H4 (cell line): ENCODE results near the gene B4GAT1. TPM values are rescaled to one million over a fixed set of nuclear protein-coding genes. Genes with fewer than 3 reads are reported as not detected.
"Not testable (repeated sequence)": the region's sequence is repeated elsewhere in the genome, so short reads cannot be mapped to it uniquely, and the experiment has no call there.

Source experiments
- DNase-seq: peaks from one replicate; pipeline ENCODE4 v3.0.0-alpha.2; 2015; ENCODE audit warnings: low spot score
- total RNA-seq: library from RNA; depleted of rRNA; stranded (reverse); fragments of >200 nt; shearing (Covaris generic); gene quantifications from 2 replicates; pipeline ENCODE4 v1.2.3, GENCODE V29; 2014; rRNA removed

Gene B4GAT1
- 24.5 and 25.2 TPM in 2 replicates for total RNA-seq

- peak; percentile 79 for DNase-seq
Measured at GRCh38 chr11:66347425-66348276, at the start of gene B4GAT1. TSS of gene B4GAT1 (minus strand) at chr11:66347629. CDS start at chr11:66347545, 84 bp downstream.

DNA sequence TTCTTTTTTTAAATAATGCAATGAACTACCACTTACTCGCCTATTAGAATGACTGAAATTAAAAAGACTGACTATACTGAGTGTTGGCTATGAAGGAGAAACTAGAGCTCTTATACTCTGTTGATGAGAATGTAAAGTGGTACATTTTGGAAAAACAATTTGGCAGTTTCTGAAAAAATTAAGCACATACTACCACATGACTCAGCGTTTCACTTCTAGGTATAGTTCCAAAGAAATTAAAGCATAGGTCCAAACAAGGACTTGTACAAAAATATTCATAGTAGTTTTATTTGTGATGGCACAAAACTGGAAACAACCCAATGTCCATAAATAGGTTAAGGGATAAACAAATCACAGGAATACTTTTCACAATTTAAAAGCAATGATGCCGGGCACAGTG, 46.5 kb upstream of the B4GAT1 start:
- DNase-seq, result no peak

GRCh38 chr11:66391322-66391721, 43.9 kb upstream of the B4GAT1 start:
- no peak for DNase-seq

GRCh38 chr11:66388780-66389386, 41.5 kb upstream of the B4GAT1 start:
- DNase-seq, result peak; percentile 55

DNA sequence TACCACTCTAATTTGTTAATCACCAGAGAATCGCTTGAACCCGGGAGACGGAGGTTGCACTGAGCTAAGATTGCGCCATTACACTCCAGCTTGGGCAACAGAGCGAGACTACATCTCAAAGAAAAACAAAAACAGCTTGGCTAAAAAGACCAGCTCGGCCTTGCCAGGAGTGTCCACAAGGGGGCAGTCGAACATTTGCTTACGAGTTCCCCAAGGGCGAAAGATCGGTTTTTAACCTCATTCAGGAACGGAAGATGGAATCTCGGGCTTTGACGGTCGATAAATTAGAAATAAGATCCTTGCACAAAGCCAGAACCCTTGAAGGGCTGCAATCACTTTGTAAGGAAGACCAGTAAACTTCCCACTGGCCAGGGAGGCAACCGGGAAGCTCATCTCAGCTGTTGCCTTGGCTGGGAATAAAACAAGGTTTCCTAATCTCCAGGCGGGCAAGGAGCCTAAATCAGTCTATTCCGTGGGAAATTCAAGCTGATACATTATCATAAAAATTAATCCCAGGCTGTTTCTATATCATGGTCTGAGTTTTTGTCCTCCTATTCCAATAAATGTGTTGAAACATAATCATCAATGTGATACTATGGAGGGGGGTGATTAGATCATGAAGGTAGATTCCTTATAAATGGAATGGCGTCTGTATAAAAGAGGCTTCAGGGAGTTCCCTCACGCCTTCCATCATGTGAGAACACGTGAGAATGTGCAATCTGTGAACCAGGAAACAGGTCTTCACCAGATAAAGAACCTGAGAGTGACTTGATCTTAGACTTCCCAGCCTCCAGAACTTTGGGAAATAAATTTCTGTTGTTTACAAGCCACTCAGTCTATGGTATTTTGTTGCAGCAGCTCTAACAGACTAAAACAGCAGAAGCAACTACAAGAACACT, 39.0 kb upstream of the B4GAT1 start:
- peak; percentile 68 for DNase-seq

- DNase-seq, result not testable (repeated sequence)
Measured at GRCh38 chr11:66384316-66384715, 36.9 kb upstream of the B4GAT1 start.

DNA sequence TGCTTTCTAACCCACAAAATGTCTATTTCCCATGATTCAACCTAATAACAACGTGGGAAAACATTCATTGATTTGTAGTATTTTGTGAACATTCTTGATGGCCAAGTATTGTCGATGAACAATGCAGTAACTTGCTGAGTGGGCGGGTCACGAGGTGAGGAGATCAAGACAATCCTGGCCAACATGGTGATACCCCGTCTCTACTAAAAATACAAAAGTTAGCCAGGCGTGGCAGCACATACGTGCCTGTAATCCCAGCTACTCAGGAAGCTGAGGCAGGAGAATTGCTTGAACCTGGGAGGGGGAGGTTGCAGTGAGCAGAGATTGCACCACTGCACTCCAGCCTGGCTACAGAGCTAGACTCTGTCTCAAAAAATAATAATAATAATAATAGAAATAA, 32.8 kb upstream of the B4GAT1 start:
- DNase-seq, result not testable (repeated sequence)

DNA sequence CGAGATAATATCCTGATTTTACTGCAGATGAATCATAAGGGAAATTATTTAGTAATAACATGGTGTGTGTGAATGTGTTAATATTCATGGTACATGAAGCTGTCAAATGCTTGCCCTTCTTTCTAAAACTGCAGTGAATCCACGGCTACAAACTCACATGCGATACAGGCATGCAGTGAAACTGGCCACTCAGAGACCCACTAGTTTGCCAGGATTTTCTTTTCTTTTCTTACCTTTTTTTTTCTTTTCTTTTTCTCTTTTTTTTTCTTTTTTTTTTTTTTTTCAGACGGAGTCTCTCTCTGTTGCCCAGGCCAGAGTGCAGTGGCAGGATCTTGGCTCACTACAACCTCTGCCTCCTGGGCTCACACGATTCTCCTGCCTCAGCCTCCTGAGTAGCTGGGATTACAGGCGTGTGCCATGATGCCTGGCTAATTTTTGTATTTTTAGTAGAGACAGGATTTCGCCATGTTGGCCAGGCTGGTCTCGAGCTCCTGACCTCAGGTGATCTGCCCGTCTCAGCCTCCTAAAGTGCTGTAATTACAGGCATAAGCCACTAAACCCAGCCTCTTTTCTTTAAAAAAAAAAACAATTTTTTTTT, 26.4 kb upstream of the B4GAT1 start:
- not testable (repeated sequence) for DNase-seq

DNA sequence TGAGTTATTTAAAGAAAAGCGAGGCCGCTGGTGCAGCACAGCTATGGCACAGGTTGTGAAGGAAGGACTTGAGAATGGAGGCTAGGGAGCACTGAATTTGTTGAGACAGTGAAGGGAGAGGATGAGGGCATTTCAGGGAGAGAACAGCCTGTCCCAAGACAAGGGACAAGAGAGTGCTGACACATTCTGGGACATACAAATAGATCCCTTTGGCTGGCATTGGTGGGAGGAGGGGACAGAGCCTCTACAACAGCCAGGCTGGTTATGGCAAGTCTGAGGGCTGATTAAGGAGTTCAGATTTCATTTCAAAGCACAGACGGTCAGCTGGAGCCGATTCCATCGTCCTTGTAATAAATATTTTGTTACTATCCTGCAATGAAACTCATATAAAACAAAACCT, 25.8 kb upstream of the B4GAT1 start:
- no peak for DNase-seq

GRCh38 chr11:66371627-66372415, 24.4 kb upstream of the B4GAT1 start, which contains the start of gene SLC29A2:
TSS of gene SLC29A2 (minus strand) at chr11:66371760. CDS start at chr11:66371591, 169 bp downstream.
- DNase-seq, result no peak

DNA sequence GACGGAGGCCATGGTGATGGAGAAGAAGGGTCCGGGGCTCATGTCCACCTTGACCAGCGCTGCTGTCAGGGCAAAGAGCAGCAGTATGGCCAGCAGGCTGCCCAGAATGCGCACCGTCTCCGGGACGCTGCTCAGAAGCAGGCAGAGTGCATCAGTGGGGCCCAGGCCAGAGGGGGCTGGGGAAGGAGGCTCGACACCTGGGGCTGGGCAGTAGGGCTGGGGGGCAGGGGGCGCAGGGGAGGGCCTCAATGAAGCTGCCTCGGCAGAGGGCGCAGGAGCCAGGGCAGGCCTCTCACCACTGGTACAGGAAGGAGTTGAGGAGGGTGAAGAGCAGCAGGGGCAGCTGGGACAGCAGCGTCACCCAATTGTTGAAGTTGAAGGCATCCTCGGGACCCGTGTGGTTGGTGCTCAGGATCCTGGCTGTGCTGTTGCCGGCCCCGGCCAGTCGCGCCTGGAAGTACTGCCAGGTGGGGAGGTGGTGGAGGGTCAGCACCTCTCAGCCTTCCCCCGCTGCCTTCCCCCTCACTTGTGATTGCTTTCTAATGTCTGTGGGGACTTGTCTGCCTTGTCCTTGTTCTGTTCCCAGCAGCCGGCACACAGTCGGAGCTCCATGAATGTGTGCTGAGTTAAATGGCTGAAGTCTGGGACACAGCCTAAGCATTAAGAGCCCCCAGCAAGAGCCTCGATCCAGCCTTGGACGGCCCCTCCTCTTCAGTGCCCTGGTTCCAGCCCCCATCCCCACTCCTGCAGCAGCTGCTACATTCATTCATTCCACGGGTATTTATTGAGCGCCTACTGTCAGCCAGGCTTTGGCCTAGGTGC, 21.9 kb upstream of the B4GAT1 start:
- no peak for DNase-seq

DNA sequence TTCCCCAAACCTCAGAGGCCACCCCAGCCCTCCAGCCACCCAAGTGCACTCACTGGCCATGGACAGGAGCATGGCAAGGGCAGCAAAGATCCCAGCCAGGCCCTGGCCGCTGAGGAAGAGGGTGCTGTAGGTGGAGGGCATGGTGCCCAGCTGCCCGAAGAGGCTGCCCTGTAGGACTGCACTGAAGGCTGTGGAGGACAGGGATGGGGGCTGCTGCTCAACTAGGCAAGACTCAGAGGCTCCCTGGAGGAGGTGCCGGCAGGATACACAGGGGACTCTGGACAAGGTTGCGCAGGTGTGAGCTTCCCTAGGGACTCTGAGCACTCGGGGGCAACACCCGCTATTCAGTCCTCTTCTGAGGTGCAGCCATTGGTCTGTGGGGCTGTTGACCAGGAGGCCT, 21.1 kb upstream of the B4GAT1 start:
- DNase-seq, result no peak

DNA sequence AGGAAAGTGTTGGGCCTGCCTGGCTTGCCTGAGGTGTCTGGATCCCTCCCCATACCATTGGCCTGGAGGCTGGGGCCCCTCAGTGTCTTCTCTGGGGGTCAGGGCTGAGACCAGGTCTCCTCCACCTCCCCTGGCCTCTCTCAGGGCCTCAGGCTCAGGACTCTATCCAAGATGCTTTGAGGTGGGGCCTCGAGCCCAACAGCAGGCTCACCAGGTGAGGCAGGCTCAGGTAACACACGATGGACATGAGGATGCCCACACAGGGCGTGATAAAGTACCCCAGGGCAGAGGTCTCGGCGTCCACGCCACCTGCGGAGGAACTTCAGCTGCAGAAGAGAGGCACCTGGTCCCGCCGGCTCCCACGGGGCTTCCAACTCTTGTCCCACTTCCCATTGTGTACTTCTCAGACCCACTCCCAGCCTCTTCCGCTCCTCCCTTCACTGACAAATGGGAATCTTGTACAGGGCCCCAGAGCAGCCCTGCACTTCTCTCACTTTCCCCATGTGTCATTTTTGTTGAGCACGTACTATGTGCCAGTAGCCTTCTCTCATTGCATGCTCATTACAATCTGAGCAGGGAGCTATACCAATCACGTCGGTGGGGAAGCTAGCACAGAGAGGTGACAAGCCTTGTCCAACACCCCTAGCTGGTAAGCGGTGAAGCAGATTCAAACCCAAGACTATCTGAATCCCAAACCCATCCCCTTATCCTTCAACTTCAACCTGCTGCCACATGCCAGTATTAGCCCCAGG, 20.3 kb upstream of the B4GAT1 start:
- no peak for DNase-seq

DNA sequence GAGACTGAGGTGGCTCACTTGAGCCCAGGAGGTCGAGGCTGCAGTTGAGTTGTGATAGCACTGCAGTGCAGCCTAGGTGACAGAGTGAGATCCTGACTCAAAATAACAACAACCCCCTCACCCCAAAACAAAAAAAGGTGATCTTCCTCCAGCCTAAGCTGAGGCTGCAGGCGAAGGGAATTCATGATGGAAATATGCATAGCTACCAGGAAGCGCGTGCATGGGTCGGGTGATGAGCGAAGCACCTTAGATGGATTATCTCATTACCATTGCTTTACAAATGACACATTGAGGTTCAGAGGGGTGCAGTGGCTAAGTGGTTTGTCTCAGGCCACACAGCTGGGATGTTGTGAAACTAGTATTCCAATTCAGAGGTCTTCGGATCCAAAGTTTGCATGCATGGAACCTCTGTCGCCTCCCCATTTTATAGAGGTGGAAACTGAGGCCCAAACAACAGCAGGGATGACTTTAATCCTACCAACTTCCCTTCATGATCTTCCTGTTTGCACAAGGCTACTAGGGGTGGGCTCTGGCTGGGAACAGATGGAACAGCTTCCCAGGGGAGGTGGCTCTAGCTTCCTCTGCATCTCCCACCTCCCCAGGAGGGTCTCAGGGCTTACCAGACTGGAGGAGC, 19.5 kb upstream of the B4GAT1 start:
- DNase-seq, result no peak

DNA sequence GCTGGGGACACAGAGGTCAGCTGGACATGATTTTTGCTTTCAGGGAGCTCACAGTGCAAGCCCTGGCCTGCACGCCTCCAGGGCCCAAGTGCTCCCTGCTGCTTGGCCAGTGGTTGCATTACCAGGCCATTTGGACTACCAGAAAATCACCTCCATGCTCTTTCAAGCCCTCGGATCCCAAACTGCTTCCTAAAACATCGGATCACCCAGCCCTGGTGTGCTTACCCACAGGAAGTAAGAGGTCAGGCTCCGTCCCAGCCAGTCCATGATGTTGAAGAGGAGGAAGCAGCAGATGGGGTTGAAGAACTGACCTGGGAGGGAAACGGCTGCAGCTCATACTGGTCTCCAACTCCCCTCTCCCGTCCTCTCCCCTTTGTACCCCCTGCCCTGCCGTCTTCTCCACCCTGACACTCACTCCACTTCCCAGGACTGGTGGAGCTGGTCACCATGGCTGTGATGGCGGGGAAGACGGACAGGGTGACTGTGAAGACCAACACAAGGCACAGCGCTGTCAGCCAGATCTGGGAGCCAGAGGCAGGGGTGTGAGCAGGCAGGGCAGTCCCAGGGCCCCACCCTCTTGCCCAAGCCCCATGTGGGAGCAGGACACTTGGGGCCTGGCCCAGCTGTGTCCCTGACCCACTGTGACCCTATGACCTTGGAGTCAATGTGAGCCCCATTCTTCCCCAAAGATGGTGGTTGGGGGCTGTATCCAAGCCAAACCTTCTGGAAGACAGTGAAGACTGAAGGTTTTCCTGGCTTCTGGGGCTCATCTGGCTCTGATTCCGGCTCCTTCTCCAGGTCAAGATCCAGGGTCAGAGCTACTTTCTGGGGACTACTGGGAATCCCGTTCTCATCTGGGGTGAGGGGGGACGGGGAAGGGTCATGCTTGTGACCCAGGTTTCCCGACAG, 18.5 kb upstream of the B4GAT1 start:
- no peak for DNase-seq

GRCh38 chr11:66365166-66365565, 17.7 kb upstream of the B4GAT1 start:
- no peak for DNase-seq

DNA sequence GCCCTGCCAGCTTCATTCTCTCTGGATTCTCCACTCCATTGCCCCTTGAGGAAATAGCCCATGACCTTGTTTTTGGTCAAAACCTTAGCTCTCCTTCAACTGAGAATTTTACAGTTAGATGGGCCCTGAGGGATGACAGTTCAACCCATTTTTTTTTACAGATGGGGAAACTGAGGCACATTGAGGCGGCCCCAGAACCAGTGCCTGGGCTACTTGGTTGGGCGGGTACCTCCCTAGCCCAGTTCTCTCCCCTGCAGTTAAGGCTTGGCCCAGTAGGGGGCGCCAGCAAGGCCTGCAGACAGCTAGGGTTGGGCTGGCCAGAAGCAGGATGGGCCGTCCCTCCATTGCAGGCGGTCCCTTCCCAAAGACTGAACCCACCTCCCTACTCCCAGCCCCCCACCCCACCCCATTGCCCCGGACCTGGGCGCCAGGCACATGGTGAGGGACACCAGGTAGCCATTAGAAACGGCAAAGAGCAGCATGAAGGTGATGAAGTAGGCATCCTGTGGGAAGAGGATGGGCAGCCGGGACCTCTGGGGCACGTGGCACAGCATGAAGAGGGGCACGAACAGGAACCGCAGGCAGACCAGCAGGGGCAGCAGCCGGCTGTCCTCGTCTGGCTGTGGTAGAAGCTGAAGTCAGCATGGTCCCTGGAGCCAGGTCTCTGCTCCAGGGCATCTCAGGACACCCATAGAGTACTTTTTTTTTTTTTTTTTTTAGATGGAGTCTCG, 16.5 kb upstream of the B4GAT1 start:
- no peak for DNase-seq
